H1 (cell line): ENCODE measurements around the gene PARP15. TPM values are rescaled to one million over a fixed set of nuclear protein-coding genes. Genes with fewer than 3 reads are reported as not detected.

Experiments used
- CTCF ChIA-PET: fragments of 300-600 bp; sonication (Branson Sonifier 250); formaldehyde crosslinking; loops from one replicate; lab custom pipeline; 2021; ENCODE audit not compliant: partially characterized antibody; lab: Charles Lee
- POLR2A ChIA-PET: fragments of 300-600 bp; sonication (Branson Sonifier 250); formaldehyde crosslinking; loops from one replicate; lab custom pipeline; 2021; ENCODE audit warnings: inconsistent platforms; ENCODE audit not compliant: partially characterized antibody; lab: Charles Lee
- DNase-seq, 2 experiments: peaks; one replicate each; pipeline versions ENCODE4 v3.0.0 to v3.0.0-alpha.2; 2010 to 2022; ENCODE audit warnings: low spot score in 2 of 2, low read depth in 1 of 2, mixed read lengths in 1 of 2
- FAIRE-seq: peaks from 2 replicates; lab custom pipeline; 2011; peaks lifted over from hg19 to GRCh38; lab: Jason Lieb, UNC
- H2AFZ ChIP-seq: 2 replicates; pipeline ENCODE4 v1.8.1; 2012; ENCODE audit warnings: low read length, inconsistent platforms
- H2AK5ac ChIP-seq: 2 replicates; pipeline ENCODE4 v1.6.1; 2013; ENCODE audit warnings: low read depth, low read length
- H2BK120ac ChIP-seq: replicated peaks from 2 replicates; pipeline ENCODE3; 2013; ENCODE audit warnings: low read depth, low read length, inconsistent platforms
- H2BK12ac ChIP-seq: 2 replicates; pipeline ENCODE4 v1.6.1; 2013; ENCODE audit warnings: low read depth, low read length
- H2BK15ac ChIP-seq: 2 replicates; pipeline ENCODE4 v1.6.1; 2013; ENCODE audit warnings: low read length
- H2BK20ac ChIP-seq: 2 replicates; pipeline ENCODE4 v1.6.1; 2013; ENCODE audit warnings: low read length
- H2BK5ac ChIP-seq: 2 replicates; pipeline ENCODE4 v1.6.1; 2013; ENCODE audit warnings: low read depth, low read length
- H3K14ac ChIP-seq: 2 replicates; pipeline ENCODE4 v1.6.1; 2013; ENCODE audit warnings: inconsistent platforms; ENCODE audit not compliant: insufficient read length
- H3K18ac ChIP-seq: 2 replicates; pipeline ENCODE4 v1.6.1; 2013; ENCODE audit warnings: low read length; ENCODE audit errors: extremely low read depth
- H3K23ac ChIP-seq: 2 replicates; pipeline ENCODE4 v1.6.1; 2013; ENCODE audit warnings: inconsistent platforms; ENCODE audit not compliant: insufficient read length
- H3K23me2 ChIP-seq: 2 replicates; pipeline ENCODE4 v1.6.1; 2013; ENCODE audit warnings: low read depth, low read length
- H3K27ac ChIP-seq: 2 replicates; pipeline ENCODE4 v1.6.1; 2011; ENCODE audit warnings: low read depth, low read length, inconsistent platforms
- H3K27me3 ChIP-seq, 4 experiments: replicated peaks in 1 of 4; 1 replicate in 1 of 4; 2 replicates in 3 of 4; pipeline versions ENCODE4 v1.6.1 to v1.8.1; 2011 to 2013; ENCODE audit warnings: low read length in 3 of 4, mild to moderate bottlenecking in 3 of 4, inconsistent platforms in 2 of 4, mixed read lengths in 2 of 4, moderate library complexity in 1 of 4; ENCODE audit not compliant: control insufficient read depth in 3 of 4, insufficient read depth in 3 of 4; ENCODE audit errors: extremely low read depth in 1 of 4
- H3K36me3 ChIP-seq, 4 experiments: 2 replicates each; pipeline versions ENCODE4 v1.6.1 to v1.8.1; 2011 to 2013; ENCODE audit warnings: mild to moderate bottlenecking in 4 of 4, low read length in 3 of 4, moderate library complexity in 2 of 4, control low read depth in 1 of 4, inconsistent platforms in 1 of 4; ENCODE audit not compliant: insufficient read depth in 4 of 4, control insufficient read depth in 2 of 4
- H3K4ac ChIP-seq: replicated peaks from 2 replicates; pipeline ENCODE3; 2013; ENCODE audit warnings: low read length, low read depth, mixed read lengths, inconsistent platforms; ENCODE audit not compliant: insufficient read length
- H3K4me1 ChIP-seq, 4 experiments: replicated peaks in 1 of 4; 1 replicate in 1 of 4; 2 replicates in 3 of 4; pipeline versions ENCODE4 v1.6.1 to v1.8.1; 2011 to 2013; ENCODE audit warnings: low read length in 3 of 4, inconsistent platforms in 2 of 4, mixed read lengths in 1 of 4; ENCODE audit not compliant: insufficient read depth in 4 of 4, control insufficient read depth in 3 of 4
- H3K4me2 ChIP-seq, 2 experiments: 2 replicates each; pipeline versions ENCODE4 v1.6.1 to v1.8.1; 2011 to 2013; ENCODE audit warnings: low read depth in 2 of 2, low read length in 2 of 2, control low read depth in 1 of 2, inconsistent platforms in 1 of 2, mild to moderate bottlenecking in 1 of 2; ENCODE audit not compliant: insufficient read depth in 1 of 2
- H3K4me3 ChIP-seq, 4 experiments: fragments of 200-600, 300-600 bp in 1 of 4; sonication (generic), shearing (Covaris generic), sonication (Bioruptor Twin) in 1 of 4; 2 replicates each; pipeline versions ENCODE4 v1.5.1 to v1.8.1; 2011 to 2016; ENCODE audit warnings: low read length in 4 of 4, low read depth in 3 of 4, control low read depth in 2 of 4, inconsistent platforms in 2 of 4, mild to moderate bottlenecking in 2 of 4, mixed read lengths in 1 of 4, moderate library complexity in 1 of 4; ENCODE audit not compliant: insufficient read depth in 2 of 4; ENCODE audit errors: extremely low read depth in 1 of 4
- H3K56ac ChIP-seq: replicated peaks from 2 replicates; pipeline ENCODE3; 2013; ENCODE audit warnings: low read depth, mild to moderate bottlenecking, mixed read lengths, low read length, inconsistent platforms; ENCODE audit not compliant: insufficient read length
- H3K79me1 ChIP-seq: 2 replicates; pipeline ENCODE4 v1.6.1; 2013; ENCODE audit warnings: low read depth, low read length, control low read depth
- H3K79me2 ChIP-seq, 2 experiments: 2 replicates each; pipeline versions ENCODE4 v1.6.1 to v1.8.1; 2012 to 2013; ENCODE audit warnings: low read length in 2 of 2, mild to moderate bottlenecking in 2 of 2, inconsistent platforms in 1 of 2; ENCODE audit not compliant: insufficient read depth in 2 of 2, control insufficient read depth in 1 of 2
- H3K9ac ChIP-seq, 4 experiments: replicated peaks in 1 of 4; 1 replicate in 1 of 4; 2 replicates in 3 of 4; pipeline versions ENCODE4 v1.6.1 to v1.8.1; 2011 to 2013; ENCODE audit warnings: low read depth in 3 of 4, low read length in 3 of 4, control low read depth in 2 of 4, mild to moderate bottlenecking in 2 of 4, moderate library complexity in 2 of 4, inconsistent platforms in 1 of 4; ENCODE audit errors: extremely low read depth in 1 of 4
- H3K9me3 ChIP-seq, 2 experiments: 2 replicates each; pipeline versions ENCODE4 v1.6.1 to v1.8.1; 2012 to 2013; ENCODE audit warnings: mild to moderate bottlenecking in 2 of 2, moderate library complexity in 2 of 2, control low read depth in 1 of 2, inconsistent platforms in 1 of 2, low read depth in 1 of 2, low read length in 1 of 2, mixed read lengths in 1 of 2; ENCODE audit not compliant: insufficient read depth in 2 of 2
- H4K20me1 ChIP-seq, 2 experiments: replicated peaks in 1 of 2; 2 replicates each; pipeline versions ENCODE3 to v1.8.1; 2011 to 2013; ENCODE audit warnings: inconsistent platforms in 2 of 2, low read length in 2 of 2, mild to moderate bottlenecking in 1 of 2; ENCODE audit not compliant: insufficient read depth in 2 of 2, control insufficient read depth in 1 of 2
- H4K5ac ChIP-seq: 2 replicates; pipeline ENCODE4 v1.6.1; 2013; ENCODE audit warnings: low read length, low read depth, mixed read lengths, inconsistent platforms; ENCODE audit not compliant: insufficient read length
- H4K8ac ChIP-seq: 2 replicates; pipeline ENCODE4 v1.8.0; 2013; ENCODE audit warnings: mild to moderate bottlenecking, moderate library complexity, low read length, inconsistent platforms; ENCODE audit not compliant: insufficient read depth; ENCODE audit errors: extremely low read depth
- H4K91ac ChIP-seq: replicated peaks from 2 replicates; pipeline ENCODE3; 2013; ENCODE audit warnings: low read length, mixed read lengths, inconsistent platforms; ENCODE audit not compliant: insufficient read length
- GABPA ChIP-seq: IDR thresholded peaks from 2 replicates; pipeline ENCODE4 v1.6.1; 2011; ENCODE audit warnings: mild to moderate bottlenecking, low read length, moderate library complexity, borderline replicate concordance; ENCODE audit not compliant: insufficient read depth
- WGBS, 2 experiments: shearing (Covaris generic) in 1 of 2; methylation state at CpG; one replicate each; pipeline versions ENCODE4 v1.1.6 to v1.1.7; 2013 to 2015; ENCODE audit warnings: low lambda C conversion rate in 2 of 2, mixed read lengths in 2 of 2, inconsistent platforms in 1 of 2, low coverage in 1 of 2, missing lambda C conversion rate in 1 of 2; ENCODE audit not compliant: insufficient replicate concordance in 2 of 2, insufficient coverage in 1 of 2, insufficient read length in 1 of 2; ENCODE audit errors: extremely low coverage in 1 of 2, missing lambda C conversion rate in 1 of 2; 5-methylcytosine and 5-hydroxymethylcytosine counted together
- polyA plus RNA-seq, 7 experiments: library from polyadenylated mRNA; depleted of rRNA in 3 of 7; stranded (reverse) in 5 of 7; unstranded in 2 of 7; fragments of >200 nt in 5 of 7; fragments of 200-250 nt in 2 of 7; gene quantifications; 1 replicate in 5 of 7; 2 replicates in 1 of 7; 4 replicates in 1 of 7; pipeline versions ENCODE4 v1.2.1 to v1.2.3, GENCODE V29; 2011 to 2013; ENCODE audit warnings: missing spikeins in 2 of 7, mixed read lengths in 2 of 7
- total RNA-seq: library from RNA; stranded (reverse); fragmentation: NEBNext Ultra II Directional; extraction: Animal tissue kit (Norgen Biotek cat#: 25700); gene quantifications from 2 replicates; pipeline ENCODE4 v1.2.1, GENCODE V29; 2021

Gene PARP15
- total and polyA plus RNA-seq, 2 of the 8 experiments (the other 6 are each of a cell fraction or from before 2014, with no cell fraction given) = 0.37 to 0.45 TPM

DNA sequence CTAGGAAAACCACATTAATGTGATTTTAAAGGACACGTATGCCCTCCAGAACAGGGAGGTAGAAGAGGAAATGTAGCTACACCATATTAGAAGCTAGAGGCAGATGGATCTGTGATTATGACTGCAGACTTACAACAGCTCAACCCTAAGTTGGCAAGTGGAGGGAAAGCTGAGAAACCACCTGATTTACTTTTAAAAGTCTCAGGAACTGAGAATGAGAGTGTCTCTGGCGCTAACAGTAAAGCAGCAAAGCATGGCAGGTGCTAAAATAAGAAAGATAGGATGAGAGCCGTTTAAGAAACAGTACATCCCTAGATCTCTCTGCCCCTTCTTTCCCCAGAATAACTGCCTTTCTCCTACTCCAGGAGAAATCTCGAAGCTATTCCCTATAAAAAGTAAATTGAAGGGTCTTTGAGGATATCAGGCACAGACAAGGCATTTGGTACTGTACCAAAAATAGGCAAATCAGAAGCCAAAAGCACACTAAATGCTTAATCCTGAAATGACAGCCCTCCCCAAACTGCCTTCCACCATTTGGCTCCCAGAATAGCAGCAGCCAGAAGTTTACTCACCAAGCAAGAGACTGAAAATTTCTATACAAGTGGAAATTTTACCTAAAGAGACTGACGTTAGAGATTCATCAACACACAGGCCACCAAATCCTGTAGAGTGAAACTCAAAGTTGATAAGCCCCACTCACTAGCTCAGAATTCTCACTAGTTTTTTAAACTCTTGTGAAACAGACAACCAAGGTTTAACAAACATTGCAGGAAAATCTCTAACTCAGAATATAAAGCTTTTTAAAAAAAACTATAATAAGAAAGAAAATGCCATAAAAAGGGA is 68.9 kb downstream of the PARP15 start:
- Histone ChIP-seq H2BK12ac (no peak overlapping the region), H3K27ac (no peak overlapping the region), H2AFZ (peak overlapping the region; percentile 66; the same call in 1 of the 2 replicates), H3K79me1 (no peaks in the 10 kb centered on the region), H3K9ac (no peak overlapping the region), H3K4me2 (no peak overlapping the region), H2BK120ac (no peak overlapping the region), H3K4ac (no peak overlapping the region), H3K79me2 (no peaks in the 10 kb centered on the region), H2BK15ac (no peak overlapping the region), H3K14ac (no peak overlapping the region), H3K4me3 (no peak overlapping the region), H4K91ac (no peak overlapping the region), H3K36me3 (no peaks in the 10 kb centered on the region), H2AK5ac (no peak overlapping the region), H3K9me3 (no peaks in the 10 kb centered on the region), H4K5ac (no peak overlapping the region), H3K4me1 (no peaks in the 10 kb centered on the region), H3K27me3 (no peaks in the 10 kb centered on the region), H2BK5ac (no peak overlapping the region), H4K20me1 (no peaks in the 10 kb centered on the region), H2BK20ac (no peak overlapping the region), H3K18ac (no peak overlapping the region), H3K23me2 (no peaks in the 10 kb centered on the region), H3K23ac (no peak overlapping the region), H4K8ac (no peak overlapping the region), H3K56ac (no peak overlapping the region)
- 72% methylated on average over 5 of the region's 5 CpGs; no CpG with 5 or more reads in 1 of the 2 experiments for WGBS, 2 experiments
- ChIA-PET CTCF (interaction anchor here (0.9 to 1.6 kb wide), 4 partner anchors 12 to 188 kb away, joined by 3 to 6 read pairs (median 4); no protein-coding TSS in a partner anchor), POLR2A (no interaction called here)
- FAIRE-seq (no peak), DNase-seq (no peak)
- no peak for TF ChIP-seq GABPA
